GM10248 (cell line): Measurements from ENCODE around the gene PLCL2.
A peak's percentile ranks its signal among the peaks of the same experiment; 100 is the strongest.

ENCODE experiments used
- CTCF ChIA-PET: fragments of 300-600 bp; sonication (Branson Sonifier 250); formaldehyde crosslinking; extraction: SDS; loops from one replicate; lab custom pipeline; 2021; ENCODE audit warnings: antibody characterized with exemption; lab: Yijun Ruan, JAX
- POLR2A ChIA-PET: fragments of 350-650 bp; sonication (Branson Sonifier 250); formaldehyde crosslinking; extraction: SDS; loops from one replicate; lab custom pipeline; 2020; ENCODE audit warnings: antibody characterized with exemption; lab: Yijun Ruan, JAX
- DNase-seq: peaks from one replicate; pipeline ENCODE4 v3.0.0; 2012; ENCODE audit errors: extremely low spot score
- TF ChIP-seq, protein P1 (sequence below): IDR thresholded peaks from 2 replicates; pipeline ENCODE4 v1.5.1; 2012; ENCODE audit warnings: mild to moderate bottlenecking, low read depth; ENCODE audit errors: extremely low read depth, missing control alignments, control extremely low read depth

The PLCL2 gene

DNA sequence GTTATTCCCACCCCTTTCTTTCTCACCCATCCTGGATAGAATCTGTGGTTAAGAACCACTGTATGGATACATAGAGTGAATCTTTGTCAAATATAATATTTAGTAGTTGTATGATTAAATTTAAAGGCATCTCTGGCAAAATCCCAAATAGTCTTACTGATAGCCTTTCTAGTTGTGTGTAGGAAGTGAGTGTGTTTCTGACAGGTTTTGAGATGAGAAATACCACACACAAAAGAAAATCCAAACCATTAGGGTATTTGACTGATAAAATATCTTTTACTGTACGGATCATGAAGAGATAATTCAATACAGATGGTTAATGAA is 44.7 kb upstream of the PLCL2 start:
- POLR2A ChIA-PET, result no interaction called here
- DNase-seq, result no peak
- CTCF ChIA-PET, result no interaction called here
- TF ChIP-seq, protein P1, sequence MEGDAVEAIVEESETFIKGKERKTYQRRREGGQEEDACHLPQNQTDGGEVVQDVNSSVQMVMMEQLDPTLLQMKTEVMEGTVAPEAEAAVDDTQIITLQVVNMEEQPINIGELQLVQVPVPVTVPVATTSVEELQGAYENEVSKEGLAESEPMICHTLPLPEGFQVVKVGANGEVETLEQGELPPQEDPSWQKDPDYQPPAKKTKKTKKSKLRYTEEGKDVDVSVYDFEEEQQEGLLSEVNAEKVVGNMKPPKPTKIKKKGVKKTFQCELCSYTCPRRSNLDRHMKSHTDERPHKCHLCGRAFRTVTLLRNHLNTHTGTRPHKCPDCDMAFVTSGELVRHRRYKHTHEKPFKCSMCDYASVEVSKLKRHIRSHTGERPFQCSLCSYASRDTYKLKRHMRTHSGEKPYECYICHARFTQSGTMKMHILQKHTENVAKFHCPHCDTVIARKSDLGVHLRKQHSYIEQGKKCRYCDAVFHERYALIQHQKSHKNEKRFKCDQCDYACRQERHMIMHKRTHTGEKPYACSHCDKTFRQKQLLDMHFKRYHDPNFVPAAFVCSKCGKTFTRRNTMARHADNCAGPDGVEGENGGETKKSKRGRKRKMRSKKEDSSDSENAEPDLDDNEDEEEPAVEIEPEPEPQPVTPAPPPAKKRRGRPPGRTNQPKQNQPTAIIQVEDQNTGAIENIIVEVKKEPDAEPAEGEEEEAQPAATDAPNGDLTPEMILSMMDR, result no peak

DNA sequence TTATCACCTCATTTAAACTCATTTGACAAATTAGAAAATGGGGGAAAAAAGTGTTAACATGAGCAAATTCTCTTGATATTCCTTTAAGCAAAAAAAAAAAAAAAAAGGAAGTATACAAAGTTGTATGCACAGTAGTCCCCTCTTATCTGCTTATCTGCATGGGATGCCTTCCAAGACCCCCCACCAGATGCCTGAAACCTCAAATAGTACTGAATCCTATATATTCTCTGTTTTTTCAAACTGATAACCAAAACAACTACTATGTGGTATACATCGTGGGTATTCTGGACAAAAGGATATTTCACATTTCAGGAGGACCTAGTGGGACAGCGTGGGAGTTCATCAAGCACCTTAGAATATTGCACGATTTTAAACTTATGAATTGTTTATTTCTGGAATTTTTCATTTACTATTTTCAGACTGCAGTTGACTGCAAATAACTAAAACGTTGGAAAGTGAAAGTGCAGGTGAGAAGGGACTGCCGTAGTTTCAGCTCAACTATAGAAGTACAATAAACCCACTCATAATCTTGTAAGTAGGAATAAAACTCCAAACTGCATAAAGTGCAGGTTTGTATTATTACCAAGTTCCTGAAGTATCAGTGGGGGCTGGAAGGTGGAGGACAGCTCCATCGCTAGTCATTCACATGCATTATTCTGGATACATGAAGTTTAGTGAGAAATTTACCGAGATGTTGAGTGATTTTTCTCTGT is 43.6 kb upstream of the PLCL2 start:
- TF ChIP-seq, protein P1, result no peak
- ChIA-PET CTCF (interaction anchor here (0.7 to 3.8 kb wide), 7 partner anchors 9 to 158 kb away, joined by 3 to 14 read pairs (median 3); partner anchors contain the start of gene PLCL2), POLR2A (no interaction called here)
- no peak for DNase-seq

DNA sequence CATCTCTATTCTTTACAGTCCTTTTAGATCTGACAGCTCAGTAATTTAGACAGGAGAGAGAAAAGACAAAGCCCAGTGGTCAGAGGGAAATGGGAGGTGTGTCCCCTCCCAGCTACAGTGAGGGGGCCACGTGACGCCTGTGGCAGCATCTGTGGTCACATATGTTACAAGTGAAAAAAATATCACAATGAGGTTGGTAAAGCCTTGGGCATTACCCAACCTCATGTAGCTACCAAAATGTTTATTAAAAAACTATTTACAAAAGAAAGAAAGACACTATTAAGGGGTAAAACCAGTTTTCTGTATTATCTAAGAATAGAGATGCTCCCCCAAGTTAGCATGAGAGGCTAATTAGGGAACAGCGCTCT is 42.9 kb upstream of the PLCL2 start:
- TF ChIP-seq, protein P1, result no peak
- ChIA-PET POLR2A (no interaction called here), CTCF (interaction anchor here (0.7 to 3.8 kb wide), 8 partner anchors 9 to 390 kb away, joined by 3 to 14 read pairs (median 3); partner anchors contain the start of gene PLCL2)
- DNase-seq, result peak; percentile 44

DNA sequence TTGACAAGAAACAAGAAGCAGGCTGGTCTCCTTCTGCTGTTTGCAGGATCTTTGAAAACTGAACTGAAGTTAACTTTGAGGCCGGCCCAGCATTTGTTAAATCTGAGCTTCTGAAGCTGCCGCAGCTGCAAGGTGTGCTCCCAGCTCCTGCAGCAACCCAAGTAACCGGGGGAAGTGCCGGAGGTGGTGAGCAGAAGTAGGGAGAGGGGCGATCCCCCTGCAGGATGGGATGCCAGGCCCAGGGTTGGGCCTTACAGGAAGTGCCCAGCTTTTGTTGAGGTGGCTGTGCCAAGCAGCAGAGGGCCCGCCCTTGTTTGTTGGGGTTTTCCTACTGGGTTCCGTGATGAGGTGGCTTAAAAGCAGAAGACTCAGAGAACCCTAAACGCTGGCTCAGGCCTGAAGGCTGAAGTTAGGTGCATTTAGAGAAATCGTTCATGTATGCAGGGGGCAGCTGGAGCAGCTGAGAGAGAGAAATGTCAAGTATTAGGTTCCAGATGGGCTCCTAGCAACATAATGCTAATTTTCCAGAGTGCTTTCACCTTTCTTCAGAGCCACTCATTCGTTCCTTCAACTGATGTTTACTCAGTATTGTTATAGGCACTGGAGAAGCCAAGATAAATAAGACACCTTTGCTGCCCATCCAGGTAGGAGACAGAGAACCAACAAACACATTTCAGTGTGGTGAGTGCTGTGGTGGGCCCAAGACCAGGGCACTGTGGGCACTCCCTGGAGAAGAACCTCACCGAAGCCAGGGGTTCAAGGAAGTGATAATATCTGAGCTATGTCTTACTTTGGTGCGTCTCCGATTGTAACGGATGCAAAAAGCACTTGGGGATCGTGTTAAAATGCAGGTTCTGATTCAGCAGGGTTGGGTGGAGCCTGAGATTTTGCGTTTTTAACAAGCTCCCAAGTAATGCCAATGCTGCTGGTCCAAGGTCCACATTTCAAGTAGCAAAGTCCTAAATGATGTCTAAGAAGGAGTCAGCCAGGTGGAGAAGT is 42.2 kb upstream of the PLCL2 start:
- peak; percentile 52 for DNase-seq
- CTCF ChIA-PET, result interaction anchor here (0.8 to 3.8 kb wide), 7 partner anchors 8 to 389 kb away, joined by 3 to 14 read pairs (median 4); partner anchors contain the start of gene PLCL2
- TF ChIP-seq, protein P1, result no peak
- POLR2A ChIA-PET, result no interaction called here

DNA sequence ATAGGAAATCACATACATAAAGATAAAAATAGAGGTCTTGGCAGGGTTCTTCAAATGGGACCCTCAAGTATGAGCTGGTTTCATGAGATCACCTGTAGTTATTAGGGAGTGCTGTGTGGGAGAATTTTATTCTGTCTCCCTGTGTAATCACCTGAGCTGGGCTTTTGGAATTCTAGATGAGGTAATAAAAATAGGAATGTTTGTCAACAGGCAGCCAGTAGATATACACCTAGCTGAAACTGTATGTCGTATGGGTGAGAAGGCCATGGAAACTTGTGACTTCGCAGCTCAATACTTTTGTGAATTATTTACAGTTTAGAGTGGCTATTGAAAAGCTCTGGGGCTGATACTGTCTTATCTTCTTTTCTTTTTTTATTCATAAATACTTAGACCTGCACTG is 40.5 kb upstream of the PLCL2 start:
- ChIA-PET POLR2A (no interaction called here), CTCF (interaction anchor here (0.7 to 3.8 kb wide), 6 partner anchors 9 to 40 kb away, joined by 3 to 13 read pairs (median 5); partner anchors contain the start of gene PLCL2)
- TF ChIP-seq, protein P1, result no peak
- DNase-seq, result no peak

DNA sequence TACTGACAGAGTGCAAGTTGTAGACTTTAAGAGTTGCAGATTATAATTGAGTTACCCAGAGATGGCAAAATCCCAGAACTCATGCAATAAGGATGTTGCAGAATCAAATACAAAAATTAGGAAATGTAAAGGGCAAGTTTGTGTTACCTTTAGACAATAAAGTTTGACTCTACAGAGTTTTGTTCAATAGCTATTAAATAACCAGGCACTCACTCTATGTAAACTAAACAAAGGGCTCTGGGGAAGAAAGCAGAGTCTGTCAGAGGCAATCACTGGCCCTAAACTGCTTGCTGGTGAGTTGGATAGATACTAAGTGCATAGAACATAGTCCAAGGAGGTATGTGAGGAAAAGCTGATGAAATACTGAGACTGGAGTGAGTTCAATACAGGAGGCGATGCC is 40.0 kb upstream of the PLCL2 start:
- TF ChIP-seq, protein P1, result no peak
- DNase-seq, result no peak
- CTCF ChIA-PET, result interaction anchor here (1.0 to 3.8 kb wide), 4 partner anchors 10 to 39 kb away, joined by 3 to 13 read pairs (median 6); partner anchors contain the start of gene PLCL2
- POLR2A ChIA-PET, result no interaction called here
